ENCODE measurements around the gene PLEKHG2.

DNA sequence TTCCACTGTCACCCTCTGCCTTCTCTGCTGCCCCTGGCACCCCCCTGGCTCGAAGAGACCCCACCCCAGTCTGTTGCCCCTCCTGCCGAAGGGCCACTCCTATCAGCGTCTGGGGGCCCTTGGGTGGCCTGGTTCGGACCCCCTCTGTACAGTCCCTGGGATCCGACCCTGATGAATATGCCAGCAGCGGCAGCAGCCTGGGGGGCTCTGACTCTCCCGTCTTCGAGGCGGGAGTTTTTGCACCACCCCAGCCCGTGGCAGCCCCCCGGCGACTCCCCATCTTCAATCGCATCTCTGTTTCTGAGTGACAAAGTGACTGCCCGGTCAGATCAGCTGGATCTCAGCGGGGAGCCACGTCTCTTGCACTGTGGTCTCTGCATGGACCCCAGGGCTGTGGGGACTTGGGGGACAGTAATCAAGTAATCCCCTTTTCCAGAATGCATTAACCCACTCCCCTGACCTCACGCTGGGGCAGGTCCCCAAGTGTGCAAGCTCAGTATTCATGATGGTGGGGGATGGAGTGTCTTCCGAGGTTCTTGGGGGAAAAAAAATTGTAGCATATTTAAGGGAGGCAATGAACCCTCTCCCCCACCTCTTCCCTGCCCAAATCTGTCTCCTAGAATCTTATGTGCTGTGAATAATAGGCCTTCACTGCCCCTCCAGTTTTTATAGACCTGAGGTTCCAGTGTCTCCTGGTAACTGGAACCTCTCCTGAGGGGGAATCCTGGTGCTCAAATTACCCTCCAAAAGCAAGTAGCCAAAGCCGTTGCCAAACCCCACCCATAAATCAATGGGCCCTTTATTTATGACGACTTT, 3.9 kb upstream of the PLEKHG2 start:
- peak; percentile 8 to 60 for TF ChIP-seq POLR2A (IDR thresholded peaks at IDR 0.05)
- TF ChIP-seq EP300 (IDR thresholded peaks at IDR 0.05), result no peak
- peak in 1 of 3 donors; percentile 38 for TF ChIP-seq POLR2AphosphoS5 (IDR thresholded peaks at IDR 0.05)
